H1 (cell line): ENCODE results near the gene SH3PXD2B. TPM values are rescaled to one million over a fixed set of nuclear protein-coding genes. Genes with fewer than 3 reads are reported as not detected.

Source experiments
- CTCF ChIA-PET: fragments of 300-600 bp; sonication (Branson Sonifier 250); formaldehyde crosslinking; loops from one replicate; lab custom pipeline; 2021; ENCODE audit not compliant: partially characterized antibody; lab: Charles Lee
- POLR2A ChIA-PET: fragments of 300-600 bp; sonication (Branson Sonifier 250); formaldehyde crosslinking; loops from one replicate; lab custom pipeline; 2021; ENCODE audit warnings: inconsistent platforms; ENCODE audit not compliant: partially characterized antibody; lab: Charles Lee
- DNase-seq, 2 experiments: peaks; one replicate each; pipeline versions ENCODE4 v3.0.0 to v3.0.0-alpha.2; 2010 to 2022; ENCODE audit warnings: low spot score in 2 of 2, low read depth in 1 of 2, mixed read lengths in 1 of 2
- FAIRE-seq: peaks from 2 replicates; lab custom pipeline; 2011; peaks lifted over from hg19 to GRCh38; lab: Jason Lieb, UNC
- H2AFZ ChIP-seq: 2 replicates; pipeline ENCODE4 v1.8.1; 2012; ENCODE audit warnings: low read length, inconsistent platforms
- H2AK5ac ChIP-seq: 2 replicates; pipeline ENCODE4 v1.6.1; 2013; ENCODE audit warnings: low read depth, low read length
- H2BK120ac ChIP-seq: replicated peaks from 2 replicates; pipeline ENCODE3; 2013; ENCODE audit warnings: low read depth, low read length, inconsistent platforms
- H2BK12ac ChIP-seq: 2 replicates; pipeline ENCODE4 v1.6.1; 2013; ENCODE audit warnings: low read depth, low read length
- H2BK15ac ChIP-seq: 2 replicates; pipeline ENCODE4 v1.6.1; 2013; ENCODE audit warnings: low read length
- H2BK20ac ChIP-seq: 2 replicates; pipeline ENCODE4 v1.6.1; 2013; ENCODE audit warnings: low read length
- H2BK5ac ChIP-seq: 2 replicates; pipeline ENCODE4 v1.6.1; 2013; ENCODE audit warnings: low read depth, low read length
- H3K14ac ChIP-seq: 2 replicates; pipeline ENCODE4 v1.6.1; 2013; ENCODE audit warnings: inconsistent platforms; ENCODE audit not compliant: insufficient read length
- H3K18ac ChIP-seq: 2 replicates; pipeline ENCODE4 v1.6.1; 2013; ENCODE audit warnings: low read length; ENCODE audit errors: extremely low read depth
- H3K23ac ChIP-seq: 2 replicates; pipeline ENCODE4 v1.6.1; 2013; ENCODE audit warnings: inconsistent platforms; ENCODE audit not compliant: insufficient read length
- H3K23me2 ChIP-seq: 2 replicates; pipeline ENCODE4 v1.6.1; 2013; ENCODE audit warnings: low read depth, low read length
- H3K27ac ChIP-seq: 2 replicates; pipeline ENCODE4 v1.6.1; 2011; ENCODE audit warnings: low read depth, low read length, inconsistent platforms
- H3K27me3 ChIP-seq, 4 experiments: replicated peaks in 1 of 4; 1 replicate in 1 of 4; 2 replicates in 3 of 4; pipeline versions ENCODE4 v1.6.1 to v1.8.1; 2011 to 2013; ENCODE audit warnings: low read length in 3 of 4, mild to moderate bottlenecking in 3 of 4, inconsistent platforms in 2 of 4, mixed read lengths in 2 of 4, moderate library complexity in 1 of 4; ENCODE audit not compliant: control insufficient read depth in 3 of 4, insufficient read depth in 3 of 4; ENCODE audit errors: extremely low read depth in 1 of 4
- H3K36me3 ChIP-seq, 4 experiments: 2 replicates each; pipeline versions ENCODE4 v1.6.1 to v1.8.1; 2011 to 2013; ENCODE audit warnings: mild to moderate bottlenecking in 4 of 4, low read length in 3 of 4, moderate library complexity in 2 of 4, control low read depth in 1 of 4, inconsistent platforms in 1 of 4; ENCODE audit not compliant: insufficient read depth in 4 of 4, control insufficient read depth in 2 of 4
- H3K4ac ChIP-seq: replicated peaks from 2 replicates; pipeline ENCODE3; 2013; ENCODE audit warnings: low read length, low read depth, mixed read lengths, inconsistent platforms; ENCODE audit not compliant: insufficient read length
- H3K4me1 ChIP-seq, 4 experiments: replicated peaks in 1 of 4; 1 replicate in 1 of 4; 2 replicates in 3 of 4; pipeline versions ENCODE4 v1.6.1 to v1.8.1; 2011 to 2013; ENCODE audit warnings: low read length in 3 of 4, inconsistent platforms in 2 of 4, mixed read lengths in 1 of 4; ENCODE audit not compliant: insufficient read depth in 4 of 4, control insufficient read depth in 3 of 4
- H3K4me2 ChIP-seq, 2 experiments: 2 replicates each; pipeline versions ENCODE4 v1.6.1 to v1.8.1; 2011 to 2013; ENCODE audit warnings: low read depth in 2 of 2, low read length in 2 of 2, control low read depth in 1 of 2, inconsistent platforms in 1 of 2, mild to moderate bottlenecking in 1 of 2; ENCODE audit not compliant: insufficient read depth in 1 of 2
- H3K4me3 ChIP-seq, 4 experiments: fragments of 200-600, 300-600 bp in 1 of 4; sonication (generic), shearing (Covaris generic), sonication (Bioruptor Twin) in 1 of 4; 2 replicates each; pipeline versions ENCODE4 v1.5.1 to v1.8.1; 2011 to 2016; ENCODE audit warnings: low read length in 4 of 4, low read depth in 3 of 4, control low read depth in 2 of 4, inconsistent platforms in 2 of 4, mild to moderate bottlenecking in 2 of 4, mixed read lengths in 1 of 4, moderate library complexity in 1 of 4; ENCODE audit not compliant: insufficient read depth in 2 of 4; ENCODE audit errors: extremely low read depth in 1 of 4
- H3K56ac ChIP-seq: replicated peaks from 2 replicates; pipeline ENCODE3; 2013; ENCODE audit warnings: low read depth, mild to moderate bottlenecking, mixed read lengths, low read length, inconsistent platforms; ENCODE audit not compliant: insufficient read length
- H3K79me1 ChIP-seq: 2 replicates; pipeline ENCODE4 v1.6.1; 2013; ENCODE audit warnings: low read depth, low read length, control low read depth
- H3K79me2 ChIP-seq, 2 experiments: 2 replicates each; pipeline versions ENCODE4 v1.6.1 to v1.8.1; 2012 to 2013; ENCODE audit warnings: low read length in 2 of 2, mild to moderate bottlenecking in 2 of 2, inconsistent platforms in 1 of 2; ENCODE audit not compliant: insufficient read depth in 2 of 2, control insufficient read depth in 1 of 2
- H3K9ac ChIP-seq, 4 experiments: replicated peaks in 1 of 4; 1 replicate in 1 of 4; 2 replicates in 3 of 4; pipeline versions ENCODE4 v1.6.1 to v1.8.1; 2011 to 2013; ENCODE audit warnings: low read depth in 3 of 4, low read length in 3 of 4, control low read depth in 2 of 4, mild to moderate bottlenecking in 2 of 4, moderate library complexity in 2 of 4, inconsistent platforms in 1 of 4; ENCODE audit errors: extremely low read depth in 1 of 4
- H3K9me3 ChIP-seq, 2 experiments: 2 replicates each; pipeline versions ENCODE4 v1.6.1 to v1.8.1; 2012 to 2013; ENCODE audit warnings: mild to moderate bottlenecking in 2 of 2, moderate library complexity in 2 of 2, control low read depth in 1 of 2, inconsistent platforms in 1 of 2, low read depth in 1 of 2, low read length in 1 of 2, mixed read lengths in 1 of 2; ENCODE audit not compliant: insufficient read depth in 2 of 2
- H4K20me1 ChIP-seq, 2 experiments: replicated peaks in 1 of 2; 2 replicates each; pipeline versions ENCODE3 to v1.8.1; 2011 to 2013; ENCODE audit warnings: inconsistent platforms in 2 of 2, low read length in 2 of 2, mild to moderate bottlenecking in 1 of 2; ENCODE audit not compliant: insufficient read depth in 2 of 2, control insufficient read depth in 1 of 2
- H4K5ac ChIP-seq: 2 replicates; pipeline ENCODE4 v1.6.1; 2013; ENCODE audit warnings: low read length, low read depth, mixed read lengths, inconsistent platforms; ENCODE audit not compliant: insufficient read length
- H4K8ac ChIP-seq: 2 replicates; pipeline ENCODE4 v1.8.0; 2013; ENCODE audit warnings: mild to moderate bottlenecking, moderate library complexity, low read length, inconsistent platforms; ENCODE audit not compliant: insufficient read depth; ENCODE audit errors: extremely low read depth
- H4K91ac ChIP-seq: replicated peaks from 2 replicates; pipeline ENCODE3; 2013; ENCODE audit warnings: low read length, mixed read lengths, inconsistent platforms; ENCODE audit not compliant: insufficient read length
- BACH1 ChIP-seq: IDR thresholded peaks from 2 replicates; pipeline ENCODE4 v1.6.1; 2012; ENCODE audit warnings: low read length, improper control_type of control experiment
- CBX8 ChIP-seq: fragments of 300-800, 300-1000 bp; sonication (generic); IDR thresholded peaks from 2 replicates; pipeline ENCODE4 v1.7.1; 2016; ENCODE audit warnings: low read depth, low read length, borderline replicate concordance
- CTBP2 ChIP-seq: IDR thresholded peaks from 2 replicates; pipeline ENCODE4 v1.7.0; 2011; ENCODE audit warnings: borderline replicate concordance, mild to moderate bottlenecking, moderate library complexity, mixed read lengths, low read length; ENCODE audit not compliant: insufficient read depth, insufficient read length
- KDM5A ChIP-seq: fragments of 200-600 bp; IDR thresholded peaks from 2 replicates; pipeline ENCODE4 v1.7.1; 2012; ENCODE audit warnings: mild to moderate bottlenecking, low read length, inconsistent platforms, mixed read lengths
- MAFK ChIP-seq: IDR thresholded peaks from 2 replicates; pipeline ENCODE4 v1.6.1; 2012; ENCODE audit warnings: low read depth, mild to moderate bottlenecking, improper control_type of control experiment, low read length
- RNF2 ChIP-seq: fragments of 200-900, 300-1000 bp; sonication (generic); IDR thresholded peaks from 2 replicates; pipeline ENCODE4 v1.7.1; 2016; ENCODE audit warnings: borderline replicate concordance, low read depth, mild to moderate bottlenecking, antibody characterized with exemption, low read length; ENCODE audit not compliant: poor library complexity, severe bottlenecking; ENCODE audit errors: missing control alignments
- SIX5 ChIP-seq: IDR thresholded peaks from 2 replicates; pipeline ENCODE4 v1.6.1; 2011; ENCODE audit warnings: mild to moderate bottlenecking, low read depth, low read length
- SP1 ChIP-seq: IDR thresholded peaks from 2 replicates; pipeline ENCODE4 v1.6.1; 2011; ENCODE audit warnings: low read depth, low read length
- SP2 ChIP-seq: IDR thresholded peaks from 2 replicates; pipeline ENCODE4 v1.6.1; 2012; ENCODE audit warnings: mild to moderate bottlenecking, low read length, inconsistent platforms
- SP4 ChIP-seq: IDR thresholded peaks from 2 replicates; pipeline ENCODE4 v1.6.1; 2012; ENCODE audit warnings: low read length, inconsistent platforms
- SRF ChIP-seq: IDR thresholded peaks from 2 replicates; pipeline ENCODE4 v1.6.1; 2011; ENCODE audit warnings: mild to moderate bottlenecking, low read depth, low read length, moderate library complexity
- WGBS, 2 experiments: shearing (Covaris generic) in 1 of 2; methylation state at CpG; one replicate each; pipeline versions ENCODE4 v1.1.6 to v1.1.7; 2013 to 2015; ENCODE audit warnings: low lambda C conversion rate in 2 of 2, mixed read lengths in 2 of 2, inconsistent platforms in 1 of 2, low coverage in 1 of 2, missing lambda C conversion rate in 1 of 2; ENCODE audit not compliant: insufficient replicate concordance in 2 of 2, insufficient coverage in 1 of 2, insufficient read length in 1 of 2; ENCODE audit errors: extremely low coverage in 1 of 2, missing lambda C conversion rate in 1 of 2; 5-methylcytosine and 5-hydroxymethylcytosine counted together
- polyA plus RNA-seq, 7 experiments: library from polyadenylated mRNA; depleted of rRNA in 3 of 7; stranded (reverse) in 5 of 7; unstranded in 2 of 7; fragments of >200 nt in 5 of 7; fragments of 200-250 nt in 2 of 7; gene quantifications; 1 replicate in 5 of 7; 2 replicates in 1 of 7; 4 replicates in 1 of 7; pipeline versions ENCODE4 v1.2.1 to v1.2.3, GENCODE V29; 2011 to 2013; ENCODE audit warnings: missing spikeins in 2 of 7, mixed read lengths in 2 of 7
- total RNA-seq: library from RNA; stranded (reverse); fragmentation: NEBNext Ultra II Directional; extraction: Animal tissue kit (Norgen Biotek cat#: 25700); gene quantifications from 2 replicates; pipeline ENCODE4 v1.2.1, GENCODE V29; 2021

The SH3PXD2B gene
- total and polyA plus RNA-seq, 2 of the 8 experiments (the other 6 are each of a cell fraction or from before 2014, with no cell fraction given): 32.9 to 72.9 TPM

GRCh38 chr5:172418862-172419814 is 35.2 kb downstream of the SH3PXD2B start:
- Histone ChIP-seq H4K20me1 (peaks cover 3 to 20% of the 10 kb centered on the region in 2 experiments), H3K9ac (no peak overlapping the region), H2BK5ac (no peak overlapping the region; the same call in 1 of the 2 replicates), H2BK15ac (no peak overlapping the region), H3K23ac (no peak overlapping the region), H3K14ac (no peak overlapping the region), H3K9me3 (no peaks in the 10 kb centered on the region), H3K27ac (no peak overlapping the region), H4K8ac (no peak overlapping the region), H3K56ac (no peak overlapping the region), H3K4me3 (no peak overlapping the region), H3K79me1 (peaks cover 2% of the 10 kb centered on the region; the same call in 1 of the 2 replicates), H3K4me2 (no peak overlapping the region), H4K5ac (no peak overlapping the region), H3K36me3 (peaks cover 3 to 37% (median 21%) of the 10 kb centered on the region in 4 experiments), H2AK5ac (no peak overlapping the region), H3K4me1 (no peaks in the 10 kb centered on the region; a peak in 2 of 7 replicates), H3K79me2 (peaks cover 0 to 3% of the 10 kb centered on the region in 2 experiments; a peak in 1 of 4 replicates), H2BK12ac (no peak overlapping the region), H2BK120ac (no peak overlapping the region), H3K27me3 (no peaks in the 10 kb centered on the region), H3K23me2 (no peaks in the 10 kb centered on the region), H4K91ac (no peak overlapping the region), H3K4ac (no peak overlapping the region), H2BK20ac (no peak overlapping the region), H2AFZ (no peak overlapping the region), H3K18ac (no peak overlapping the region)
- DNase-seq (no peak), FAIRE-seq (no peak)
- ChIA-PET CTCF (interaction anchor here (0.6 to 5.2 kb wide), 4 partner anchors 32 to 257 kb away, joined by 3 to 27 read pairs (median 4); no protein-coding TSS in a partner anchor), POLR2A (interaction anchor here (1.3 to 1.4 kb wide), 2 partner anchors 17 to 34 kb away, joined by 3 to 5 read pairs; no protein-coding TSS in a partner anchor)
- 95% methylated on average over 20 of the region's 20 CpGs; no CpG with 5 or more reads in 1 of the 2 experiments for WGBS, 2 experiments
- no peak for TF ChIP-seq SIX5
- no peak for TF ChIP-seq CTBP2
- no peak for TF ChIP-seq SRF
- no peak for TF ChIP-seq SP2
- TF ChIP-seq RNF2: no peak
- no peak for TF ChIP-seq CBX8
- TF ChIP-seq BACH1: no peak
- TF ChIP-seq KDM5A: no peak
- no peak for TF ChIP-seq SP1
- TF ChIP-seq SP4: no peak
- no peak for TF ChIP-seq MAFK
